GM12872 (cell line): Measurements from ENCODE around the gene RINT1.

ENCODE experiments used
- TF ChIP-seq, protein P1 (sequence below): IDR thresholded peaks from 3 replicates; pipeline ENCODE4 v1.5.1; 2011; ENCODE audit warnings: low read depth, mild to moderate bottlenecking, low read length, moderate library complexity; ENCODE audit not compliant: insufficient read depth

RINT1 gene

DNA sequence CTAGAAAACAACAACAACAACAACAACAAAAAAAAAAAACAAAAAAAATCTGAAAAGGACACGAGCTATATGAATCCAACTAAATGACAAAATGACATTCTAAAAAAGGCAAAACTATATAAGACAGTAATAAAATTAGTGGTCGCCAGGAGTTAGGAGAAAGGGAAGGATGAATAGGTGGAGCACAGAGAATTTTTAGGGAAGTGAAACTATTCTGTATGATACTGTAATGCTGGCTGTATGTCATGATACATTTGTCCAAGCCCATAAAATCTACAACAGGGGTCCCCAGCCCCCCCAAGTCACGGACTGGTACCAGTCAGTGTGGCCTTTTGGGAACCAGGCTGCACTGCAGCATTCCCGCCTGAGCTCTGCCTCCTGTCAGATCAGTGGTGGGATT, 7.2 kb upstream of the RINT1 start:
- TF ChIP-seq, protein P1, sequence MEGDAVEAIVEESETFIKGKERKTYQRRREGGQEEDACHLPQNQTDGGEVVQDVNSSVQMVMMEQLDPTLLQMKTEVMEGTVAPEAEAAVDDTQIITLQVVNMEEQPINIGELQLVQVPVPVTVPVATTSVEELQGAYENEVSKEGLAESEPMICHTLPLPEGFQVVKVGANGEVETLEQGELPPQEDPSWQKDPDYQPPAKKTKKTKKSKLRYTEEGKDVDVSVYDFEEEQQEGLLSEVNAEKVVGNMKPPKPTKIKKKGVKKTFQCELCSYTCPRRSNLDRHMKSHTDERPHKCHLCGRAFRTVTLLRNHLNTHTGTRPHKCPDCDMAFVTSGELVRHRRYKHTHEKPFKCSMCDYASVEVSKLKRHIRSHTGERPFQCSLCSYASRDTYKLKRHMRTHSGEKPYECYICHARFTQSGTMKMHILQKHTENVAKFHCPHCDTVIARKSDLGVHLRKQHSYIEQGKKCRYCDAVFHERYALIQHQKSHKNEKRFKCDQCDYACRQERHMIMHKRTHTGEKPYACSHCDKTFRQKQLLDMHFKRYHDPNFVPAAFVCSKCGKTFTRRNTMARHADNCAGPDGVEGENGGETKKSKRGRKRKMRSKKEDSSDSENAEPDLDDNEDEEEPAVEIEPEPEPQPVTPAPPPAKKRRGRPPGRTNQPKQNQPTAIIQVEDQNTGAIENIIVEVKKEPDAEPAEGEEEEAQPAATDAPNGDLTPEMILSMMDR, result no peak

DNA sequence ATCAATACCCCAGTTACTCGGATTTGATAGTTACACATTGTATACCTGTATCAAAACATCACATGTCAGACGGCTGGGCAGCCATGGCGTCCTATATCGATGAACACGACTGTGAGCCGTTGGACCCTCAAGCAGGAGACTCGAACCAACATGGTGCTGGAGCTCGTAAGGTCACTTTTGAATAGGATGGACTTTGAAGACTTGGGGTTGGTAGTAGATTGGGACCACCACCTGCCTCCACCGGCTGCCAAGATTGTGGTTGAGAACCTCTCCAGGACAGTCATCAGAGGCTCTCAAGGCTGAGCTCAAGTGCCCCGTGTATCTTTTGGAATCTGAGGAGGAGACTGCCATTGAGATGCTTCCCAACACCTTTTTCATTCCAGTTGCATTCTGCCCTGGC, 1.9 kb upstream of the RINT1 start:
- TF ChIP-seq, protein P1, result no peak

DNA sequence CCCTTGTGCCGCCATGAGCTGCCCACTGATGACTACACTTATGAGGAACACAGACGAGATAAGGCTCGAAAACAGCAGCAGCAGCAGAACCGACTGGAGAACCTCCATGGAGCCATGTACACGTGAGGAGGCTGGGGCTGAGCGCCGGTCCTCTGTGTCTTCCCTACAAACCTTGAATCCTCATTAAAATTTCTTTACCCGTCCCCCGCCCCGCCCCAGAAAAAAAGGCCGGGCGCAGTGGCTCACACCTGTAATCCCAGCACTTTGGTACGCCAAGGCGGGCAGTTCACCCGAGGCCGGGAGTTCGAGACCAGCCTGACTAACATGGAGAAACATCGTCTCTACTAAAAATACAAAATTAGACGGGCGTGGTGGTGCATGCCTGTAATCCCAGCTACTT, 1.5 kb upstream of the RINT1 start:
- TF ChIP-seq, protein P1, result no peak

DNA sequence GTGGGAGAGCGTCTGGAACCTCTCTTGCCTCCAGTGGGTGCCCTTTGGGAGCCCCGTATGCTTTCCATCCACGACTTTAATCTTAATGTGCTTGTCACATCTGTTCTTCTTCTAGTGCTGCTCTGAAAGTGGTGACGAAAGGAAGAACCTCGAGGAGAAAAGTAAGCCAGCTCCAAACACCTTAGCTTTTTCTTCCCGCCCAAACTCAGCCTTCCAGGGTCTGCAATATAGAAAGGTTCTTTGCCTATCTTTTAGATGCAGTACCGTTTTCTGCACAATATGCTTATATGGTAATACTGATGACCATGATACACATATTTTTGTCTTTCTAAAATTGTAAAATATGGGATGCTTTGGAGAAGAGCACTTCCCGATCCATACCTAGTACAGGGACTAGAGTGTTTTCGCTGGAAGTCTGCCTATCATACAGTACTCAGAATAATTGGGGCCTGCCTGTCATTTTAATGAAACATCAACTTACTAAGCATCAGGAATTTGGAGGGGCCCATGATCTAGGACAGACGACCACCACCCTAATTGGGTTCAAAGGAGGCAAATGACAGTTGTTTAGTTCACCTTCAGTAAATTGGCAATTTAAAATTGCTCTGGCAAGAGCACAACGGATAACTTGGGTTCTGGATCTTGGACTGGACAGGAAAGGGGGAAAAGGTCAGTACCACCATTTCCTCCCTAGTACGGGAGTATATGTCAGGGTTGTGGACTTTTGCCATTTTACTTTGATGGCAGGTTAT, 884 bp downstream of the RINT1 start:
- TF ChIP-seq, protein P1, result no peak

DNA sequence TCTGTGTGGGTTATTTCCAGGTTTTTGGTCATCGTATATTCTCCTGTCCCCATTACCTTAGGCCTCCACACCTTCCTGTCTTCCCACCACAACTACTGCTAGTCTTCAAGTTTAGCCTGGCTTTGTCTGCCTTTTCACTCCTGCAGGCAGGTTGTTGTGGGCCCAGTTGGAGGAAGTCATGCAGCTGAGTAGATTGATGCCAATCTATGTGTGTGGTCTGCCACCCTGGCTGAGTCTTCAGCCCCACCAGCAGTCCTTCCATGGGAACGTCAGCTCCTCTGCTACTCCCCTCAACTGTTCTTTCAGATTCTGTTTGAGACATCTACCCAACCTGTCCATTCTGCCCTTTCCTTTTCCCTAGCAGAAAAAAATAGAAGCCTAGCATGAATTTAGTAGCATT, 6.3 kb downstream of the RINT1 start:
- TF ChIP-seq, protein P1, result no peak

DNA sequence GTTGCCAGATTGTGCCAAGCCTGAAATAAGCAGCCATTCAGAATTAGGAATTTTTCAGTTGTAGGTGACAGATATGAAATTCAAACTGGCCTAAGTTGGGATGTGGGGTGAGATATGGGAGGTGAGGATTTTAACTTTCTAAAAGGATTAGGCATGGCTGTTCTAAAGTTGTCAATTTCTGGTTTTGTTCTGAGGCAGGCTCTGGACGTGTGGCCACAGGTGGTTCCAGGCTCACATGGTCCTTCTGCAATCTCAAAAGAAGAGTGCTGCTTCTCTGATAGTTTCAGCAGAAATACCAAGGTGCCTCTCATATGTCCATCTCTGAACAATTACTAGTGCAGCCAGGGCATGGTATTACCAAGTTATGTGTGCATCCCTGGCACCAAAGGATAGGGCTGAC, 27.9 kb downstream of the RINT1 start:
- TF ChIP-seq, protein P1, result no peak

DNA sequence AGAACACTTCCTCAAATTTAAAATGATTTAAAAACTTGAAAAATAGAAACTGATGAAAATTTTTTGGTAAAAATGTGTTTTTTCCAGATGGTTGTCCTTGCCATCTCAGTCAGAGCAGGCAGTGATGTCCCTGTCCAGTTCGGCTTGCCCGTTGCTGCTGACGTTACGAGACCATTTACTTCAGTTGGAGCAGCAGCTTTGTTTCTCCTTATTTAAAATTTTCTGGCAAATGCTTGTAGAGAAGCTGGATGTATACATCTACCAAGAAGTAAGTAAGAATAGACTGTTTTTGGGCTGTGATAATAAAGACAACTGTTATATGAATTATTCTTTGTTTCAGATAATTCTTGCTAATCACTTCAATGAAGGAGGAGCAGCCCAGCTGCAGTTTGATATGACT, 33.2 kb downstream of the RINT1 start:
- TF ChIP-seq, protein P1, result no peak
